AG08396 (cell line): ENCODE data around the gene GUCA2A.
A peak's percentile ranks its signal among the peaks of the same experiment; 100 is the strongest.

Experiments
- DNase-seq: peaks from one replicate; pipeline ENCODE4 v3.0.0; 2012; ENCODE audit warnings: low spot score, mixed read lengths

The GUCA2A gene

DNA sequence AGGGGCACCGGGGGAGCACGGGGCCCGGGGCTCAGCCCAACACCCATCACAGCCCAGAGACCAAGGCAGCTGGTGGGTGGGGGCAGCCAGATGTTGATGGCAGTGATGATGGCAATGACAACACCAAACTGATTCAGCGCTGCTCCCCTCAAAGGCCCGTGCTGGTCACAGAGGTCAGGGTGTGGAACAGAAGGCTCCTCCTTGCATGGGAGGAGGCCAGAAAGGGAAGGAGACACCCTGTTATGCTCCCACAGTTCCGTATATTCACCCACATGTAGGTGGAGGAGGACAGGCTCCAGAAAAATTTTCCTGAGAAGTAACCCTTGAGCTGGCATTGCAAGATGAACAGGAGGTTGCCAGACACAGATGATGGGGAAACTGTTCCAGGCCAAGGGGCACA, 10.9 kb downstream of the GUCA2A start:
- no peak for DNase-seq

DNA sequence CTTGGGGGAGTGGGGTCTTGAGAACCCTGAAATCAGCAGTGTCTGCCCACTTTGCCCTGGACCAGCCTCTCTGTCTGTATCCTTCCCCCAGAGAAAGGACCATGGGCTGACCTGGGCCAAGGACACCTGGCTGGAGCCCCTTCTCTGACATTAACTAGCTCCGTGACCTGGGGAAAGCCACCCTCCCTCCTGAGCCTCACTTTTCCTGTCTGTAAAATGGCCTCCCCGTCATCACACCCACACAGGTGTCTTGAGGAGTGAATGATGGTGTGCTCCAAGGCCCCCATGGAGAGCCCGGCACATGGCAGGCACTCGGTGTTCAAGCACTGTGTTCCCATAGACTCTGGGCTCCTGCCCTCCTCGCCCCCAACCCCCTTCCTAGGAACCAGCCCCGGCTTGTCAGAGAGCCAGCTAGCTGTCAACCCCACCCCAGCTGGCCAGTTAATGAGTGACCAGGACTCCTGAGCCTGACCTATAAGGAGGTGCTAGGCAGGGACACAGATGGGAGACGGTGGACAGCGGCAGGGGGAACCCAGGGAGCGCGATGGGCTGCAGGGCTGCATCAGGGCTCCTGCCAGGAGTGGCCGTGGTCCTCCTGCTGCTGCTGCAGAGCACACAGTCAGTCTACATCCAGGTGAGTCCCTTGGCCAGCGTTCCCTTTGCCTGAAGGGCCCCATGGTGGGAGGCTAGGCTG, 11.5 kb downstream of the GUCA2A start, which contains the start of gene GUCA2B:
Gene GUCA2B (plus strand): TSS at position 504 of the 694 bp plus-strand sequence. CDS start 41 bp downstream, at position 545.
- DNase-seq, result no peak

DNA sequence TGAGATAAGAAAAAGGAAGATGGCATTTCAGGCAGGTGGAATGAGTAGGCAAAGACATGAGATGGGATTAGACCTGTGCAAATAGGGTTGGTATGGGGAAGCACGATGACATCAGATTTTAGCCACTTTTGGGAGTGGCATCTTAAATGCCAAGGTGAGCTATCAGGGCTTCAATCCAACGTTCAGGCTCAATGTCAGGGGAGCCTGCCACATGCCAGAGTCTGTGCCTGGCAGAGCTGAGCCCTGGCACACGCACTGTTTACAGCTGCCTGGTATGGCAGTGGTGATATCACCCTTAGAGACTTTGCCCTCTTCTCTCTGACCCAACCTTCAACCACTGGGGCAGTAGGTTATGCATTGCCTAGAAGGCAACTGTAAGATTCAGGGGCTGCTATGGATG, 12.4 kb downstream of the GUCA2A start:
- DNase-seq, result no peak

DNA sequence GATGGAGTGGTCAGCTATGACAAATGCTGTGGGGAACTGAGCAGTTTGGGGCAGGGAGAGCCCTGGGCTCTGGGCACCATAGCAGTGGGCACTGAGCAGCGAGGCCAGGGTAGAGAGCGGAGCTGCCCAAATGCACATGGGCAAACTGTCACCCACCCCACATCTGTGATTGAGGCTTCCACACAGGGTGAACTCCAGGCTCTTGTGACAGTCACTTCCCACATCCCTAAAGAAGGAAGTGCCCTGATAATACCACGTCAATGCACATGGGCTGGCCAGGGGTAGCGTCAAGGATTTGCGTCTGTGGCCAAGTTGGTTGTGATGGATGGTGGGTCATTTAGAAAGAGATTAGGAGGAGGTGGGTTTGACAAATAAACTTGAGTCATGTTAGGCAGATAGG, 13.9 kb downstream of the GUCA2A start:
- no peak for DNase-seq

DNA sequence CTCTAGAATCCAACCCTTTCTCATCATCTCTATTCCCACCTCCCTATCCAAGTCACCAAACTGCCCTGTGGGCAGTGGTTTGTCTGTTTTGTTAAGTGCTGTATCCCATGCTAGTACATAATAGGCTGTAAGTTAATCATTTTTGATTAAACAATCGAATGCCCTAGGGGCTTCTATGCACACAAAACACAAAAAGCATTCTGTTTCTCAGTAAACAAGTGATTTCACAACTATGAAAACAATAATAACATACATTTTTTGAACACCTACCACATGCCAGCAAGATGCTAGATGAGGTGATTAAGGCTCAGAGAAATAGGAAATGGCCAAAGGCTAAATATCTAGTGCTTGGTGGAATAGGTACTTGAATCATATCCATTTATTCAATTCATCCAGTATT, 16.4 kb downstream of the GUCA2A start:
- no peak for DNase-seq

DNA sequence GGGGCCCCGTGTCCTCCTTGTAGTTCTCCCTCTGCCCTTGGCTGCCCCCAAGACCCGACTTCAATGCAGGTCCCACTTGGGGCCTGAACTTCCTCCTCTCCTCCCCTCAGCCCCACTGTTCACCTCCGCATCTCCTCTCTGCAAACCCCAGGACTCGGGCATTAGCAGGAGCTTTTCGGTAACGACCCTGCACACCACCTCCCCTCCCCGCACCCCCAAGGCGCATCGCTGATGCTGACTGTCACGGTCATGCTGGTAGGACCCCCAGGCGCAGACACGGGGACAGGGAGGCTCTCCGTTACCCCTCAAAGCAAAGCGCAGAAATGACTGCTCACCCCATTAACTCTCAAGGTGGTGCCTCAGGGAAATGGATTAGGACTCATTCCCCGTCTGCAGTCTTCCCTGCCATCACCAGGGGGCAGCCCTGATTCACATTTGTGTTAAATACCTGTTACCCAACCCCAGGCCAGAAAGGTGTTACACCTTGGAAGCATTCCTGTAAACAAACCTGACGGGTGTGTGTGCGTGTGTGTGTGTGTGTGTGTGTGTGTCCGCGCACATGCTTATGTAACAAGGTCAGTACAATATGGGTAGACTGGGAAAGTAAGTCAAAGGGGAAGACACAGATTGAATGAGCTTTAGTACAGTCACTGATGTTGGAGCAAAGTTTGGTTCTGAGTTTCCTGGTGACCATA, 17.8 kb downstream of the GUCA2A start:
- DNase-seq, result peak; percentile 79

DNA sequence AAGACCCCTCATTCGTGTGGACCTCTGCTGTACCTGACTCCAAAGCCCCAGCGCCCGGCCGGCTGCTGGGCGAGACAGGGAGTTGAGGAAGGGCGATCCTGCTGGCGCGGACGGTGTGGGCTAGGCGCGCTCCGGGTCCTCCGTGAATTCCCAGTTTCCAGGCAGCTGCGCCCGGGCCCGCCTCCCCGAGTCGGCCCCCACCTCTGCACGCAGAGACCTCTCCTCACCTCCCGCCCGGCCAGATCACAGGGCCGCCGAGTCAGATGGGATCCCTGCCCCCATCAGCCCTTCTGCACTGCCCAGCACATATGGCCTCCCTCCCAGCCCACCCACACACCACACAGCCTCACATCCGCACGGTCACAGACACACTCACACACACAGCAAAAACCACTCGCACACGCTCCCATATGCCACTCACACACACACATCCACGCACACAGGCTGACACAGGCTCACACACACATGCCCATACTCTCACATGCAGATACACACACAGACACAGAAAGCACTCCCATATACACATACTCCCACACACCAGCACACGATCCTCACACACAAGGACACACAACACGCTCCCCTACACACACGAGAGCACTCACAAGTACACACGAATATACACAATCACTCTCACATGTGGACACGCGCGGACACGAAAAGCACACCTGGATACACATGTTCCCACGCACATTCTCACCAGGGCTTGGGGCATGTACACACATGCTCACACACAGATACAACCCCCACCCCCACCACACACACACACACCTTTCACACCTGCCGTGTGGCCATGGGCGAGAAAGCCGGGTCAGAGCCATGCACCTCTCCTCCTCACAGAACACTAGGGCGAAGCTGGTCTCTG, 18.6 kb downstream of the GUCA2A start:
- no peak for DNase-seq

DNA sequence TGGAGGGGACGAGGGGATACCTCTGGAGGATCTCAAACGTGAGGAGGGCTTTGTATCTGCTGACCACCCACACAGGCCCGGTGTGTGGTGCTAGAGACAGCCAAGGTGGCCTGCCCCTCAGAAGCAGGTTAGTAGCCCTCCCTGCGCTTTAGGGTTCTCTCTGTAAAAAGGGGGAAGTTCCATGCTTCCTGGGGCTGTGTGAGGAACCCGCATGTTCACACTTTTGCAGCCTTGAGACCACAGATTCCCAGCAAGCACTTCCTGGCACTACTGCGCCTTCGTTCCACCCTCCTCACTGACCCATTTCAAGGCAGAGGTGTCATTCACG, 19.2 kb downstream of the GUCA2A start:
- no peak for DNase-seq

DNA sequence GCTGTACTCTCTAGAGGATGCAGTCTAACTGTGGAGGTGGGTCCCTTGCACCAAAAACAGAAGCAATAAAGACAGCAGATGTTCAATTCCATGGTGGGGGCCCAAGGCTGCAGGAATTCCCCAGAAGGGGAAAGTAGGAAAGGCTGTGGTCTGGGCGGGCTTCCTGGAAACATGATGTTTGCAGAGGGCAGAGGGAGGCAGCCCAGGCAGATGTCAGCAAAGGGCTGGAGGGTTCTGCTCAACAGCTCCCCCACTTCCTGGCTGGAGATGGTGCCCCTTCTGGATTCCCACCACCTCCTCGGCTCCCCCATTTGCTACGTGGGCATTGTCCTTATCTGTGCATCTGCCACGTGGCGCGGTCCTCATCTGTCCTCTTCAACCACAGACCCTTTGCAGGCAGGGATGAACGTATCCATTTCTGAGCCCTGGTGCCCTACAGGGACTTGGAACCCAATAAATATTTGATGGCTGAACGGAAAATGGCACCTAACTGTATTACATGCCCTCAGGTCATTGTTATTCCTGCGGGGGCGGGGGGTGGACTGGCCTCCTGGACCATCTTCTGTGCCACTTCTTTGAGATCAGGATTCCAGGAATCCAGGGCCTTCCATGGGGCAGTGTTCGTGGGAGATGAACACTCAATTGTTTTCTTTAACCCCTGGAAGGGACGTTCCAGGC, 19.7 kb downstream of the GUCA2A start:
- no peak for DNase-seq

DNA sequence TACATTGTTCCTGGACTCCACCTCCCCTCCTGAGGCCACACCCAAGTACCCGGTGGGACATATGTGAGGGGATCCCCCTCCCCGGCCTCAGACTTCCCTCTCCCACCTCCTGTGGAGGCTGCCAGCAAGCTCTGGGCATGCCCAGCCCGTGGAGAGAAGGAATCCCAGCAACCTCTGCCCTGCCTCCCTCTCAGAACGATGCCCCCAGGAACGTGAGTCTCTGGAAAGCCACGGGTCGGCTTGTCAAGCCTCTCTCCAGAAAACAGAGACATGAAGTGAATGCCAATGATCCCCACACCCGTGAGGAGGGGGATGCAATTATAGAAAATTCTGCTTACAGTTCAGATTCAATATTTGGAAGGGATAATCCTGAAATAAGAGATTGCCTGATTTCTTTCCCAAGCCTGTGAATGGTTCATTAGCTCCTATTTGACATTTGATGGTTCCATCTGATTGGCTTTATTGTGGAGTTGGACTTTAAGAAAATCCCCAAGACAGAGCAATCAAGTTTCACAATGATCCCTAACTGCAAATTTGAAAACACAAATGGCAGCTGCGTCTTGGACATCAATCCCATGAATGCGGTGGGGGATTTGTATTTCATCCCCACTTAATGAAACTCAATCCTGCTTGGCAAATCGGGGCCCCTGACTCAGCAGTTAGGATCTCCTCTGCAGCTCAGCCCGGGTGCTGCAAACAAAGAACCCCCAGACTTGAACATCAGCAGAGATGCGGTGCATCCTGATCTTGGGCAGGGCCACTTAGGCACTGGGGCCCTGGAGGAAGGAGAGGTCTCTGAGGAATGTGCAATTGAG, 20.4 kb downstream of the GUCA2A start:
- DNase-seq, result no peak

DNA sequence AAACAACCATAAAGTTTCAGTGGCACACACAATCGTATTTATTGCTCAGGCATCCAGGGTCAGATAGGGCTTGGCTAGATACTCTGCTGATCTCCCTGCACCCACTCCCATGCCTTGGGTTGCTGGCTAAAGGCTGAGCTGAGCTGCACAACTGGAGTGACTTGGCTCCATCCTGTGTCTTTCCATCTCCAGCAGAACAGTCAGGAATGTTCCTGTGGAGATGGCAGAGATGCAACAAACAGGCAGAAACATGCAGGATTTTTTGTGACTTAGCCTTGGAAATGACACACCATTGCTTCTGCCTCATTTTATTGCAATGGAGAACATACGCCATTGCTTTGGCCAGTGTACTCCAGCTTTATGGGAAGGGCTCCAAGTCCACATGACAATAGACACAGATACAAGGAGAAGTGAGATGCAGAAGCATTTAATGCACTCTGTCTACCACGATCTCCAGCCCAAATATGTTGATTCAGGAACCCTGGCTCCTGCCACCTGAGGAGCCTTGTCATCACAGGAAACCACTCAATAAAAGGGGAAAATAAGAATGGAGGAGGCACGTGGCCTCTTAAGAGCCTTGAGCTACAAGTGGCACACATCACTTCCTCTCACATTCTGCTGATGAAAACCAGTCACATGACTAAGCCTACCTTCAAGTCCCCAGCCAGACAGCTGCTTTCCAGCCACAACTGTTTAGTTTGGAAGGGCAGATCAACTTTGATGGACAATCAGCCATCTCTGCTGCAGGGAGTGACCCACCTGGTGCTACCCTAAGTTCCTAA, 21.5 kb downstream of the GUCA2A start:
- no peak for DNase-seq

DNA sequence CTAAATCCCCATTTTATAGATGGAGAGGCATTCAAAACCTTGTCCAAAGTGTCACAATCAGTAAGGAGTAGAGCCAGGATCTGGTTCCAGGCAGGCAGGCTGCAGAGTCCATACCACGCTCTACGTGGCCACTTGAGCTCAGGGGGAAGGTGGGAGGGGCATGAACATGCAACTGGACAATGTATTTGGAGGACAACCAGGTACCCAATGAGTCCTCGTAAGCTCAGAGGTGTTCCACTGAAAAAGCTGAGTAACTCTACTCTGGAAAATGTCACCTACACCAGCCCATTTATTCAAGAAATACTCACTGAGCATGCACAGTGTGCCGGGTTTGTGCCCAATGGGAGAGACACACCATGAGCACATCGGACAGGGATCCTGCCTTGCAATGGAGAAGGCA, 22.6 kb downstream of the GUCA2A start:
- DNase-seq, result no peak

DNA sequence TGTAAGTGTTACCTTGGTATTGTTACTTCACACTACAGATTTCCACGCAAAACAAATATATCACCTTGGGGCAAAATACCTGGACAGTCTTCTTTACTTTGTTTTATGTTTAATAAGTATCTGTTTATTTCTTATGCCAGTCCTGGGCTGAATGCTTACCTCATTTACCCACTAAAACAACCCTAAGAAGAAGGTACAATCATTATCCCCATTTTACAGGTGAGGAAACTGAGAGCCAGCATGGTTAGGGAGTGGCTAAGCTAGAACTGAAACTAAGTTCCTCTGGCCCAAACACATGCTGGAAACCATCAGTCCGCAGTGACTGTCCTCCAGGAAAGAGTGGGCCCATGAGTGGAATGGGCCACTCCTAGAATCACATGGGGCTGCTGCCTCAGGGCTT, 24.4 kb downstream of the GUCA2A start:
- no peak for DNase-seq

DNA sequence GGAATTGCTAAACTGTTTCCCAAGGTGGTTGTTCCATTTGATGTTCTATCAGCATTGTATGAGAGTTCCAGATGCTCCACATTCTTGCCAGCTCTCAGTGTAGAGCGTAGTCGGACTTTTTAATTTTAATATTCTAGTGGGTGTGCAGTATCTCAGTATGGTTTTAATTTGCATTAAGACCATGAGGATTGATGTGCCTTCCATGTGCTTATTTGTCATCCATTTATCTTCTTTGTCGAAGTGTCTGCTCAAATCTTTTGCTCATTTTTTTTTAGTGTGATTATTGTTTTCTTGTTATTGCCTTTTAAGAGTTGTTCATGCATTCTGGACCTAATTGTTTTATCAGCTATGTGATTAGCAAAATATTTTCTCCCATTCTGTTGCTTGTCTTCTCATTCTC, 25.1 kb downstream of the GUCA2A start:
- DNase-seq, result no peak

DNA sequence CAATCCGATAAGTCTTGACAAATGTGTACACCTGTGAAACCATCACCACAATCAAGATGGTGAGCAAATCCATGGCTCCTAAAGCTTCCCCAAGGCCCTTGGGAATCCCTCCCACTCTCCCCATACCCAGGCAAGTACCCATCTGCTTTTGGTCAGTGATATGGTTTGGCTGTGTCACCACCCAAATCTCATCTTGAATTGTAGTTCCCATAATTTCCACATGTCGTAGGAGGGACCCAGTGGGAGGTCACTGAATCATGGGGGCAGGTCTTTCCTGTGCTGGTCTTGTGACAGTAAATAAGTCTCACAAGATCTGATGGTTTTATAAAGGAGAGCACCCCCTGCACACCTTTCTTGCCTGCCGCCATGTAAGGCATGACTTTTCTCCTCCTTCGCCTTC, 26.0 kb downstream of the GUCA2A start:
- no peak for DNase-seq

DNA sequence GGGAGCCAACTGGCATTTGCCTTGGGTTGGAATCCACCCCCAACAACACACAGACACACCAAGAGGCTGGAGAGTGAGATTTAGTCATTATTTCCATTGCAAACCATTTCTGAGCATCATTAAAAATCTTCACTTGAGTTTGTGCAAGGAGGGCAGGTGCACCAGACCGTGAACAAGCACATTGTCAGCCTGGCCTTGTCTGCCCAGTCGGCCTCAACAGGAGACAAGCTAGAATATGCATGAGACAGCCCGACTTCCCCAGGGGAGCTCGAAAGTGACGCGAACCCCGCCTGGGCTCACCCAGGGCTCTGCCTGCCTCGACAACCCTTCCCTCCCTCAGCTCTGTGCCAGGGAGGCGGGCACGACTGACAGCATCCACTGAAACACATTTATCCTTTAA, 26.8 kb downstream of the GUCA2A start:
- no peak for DNase-seq

DNA sequence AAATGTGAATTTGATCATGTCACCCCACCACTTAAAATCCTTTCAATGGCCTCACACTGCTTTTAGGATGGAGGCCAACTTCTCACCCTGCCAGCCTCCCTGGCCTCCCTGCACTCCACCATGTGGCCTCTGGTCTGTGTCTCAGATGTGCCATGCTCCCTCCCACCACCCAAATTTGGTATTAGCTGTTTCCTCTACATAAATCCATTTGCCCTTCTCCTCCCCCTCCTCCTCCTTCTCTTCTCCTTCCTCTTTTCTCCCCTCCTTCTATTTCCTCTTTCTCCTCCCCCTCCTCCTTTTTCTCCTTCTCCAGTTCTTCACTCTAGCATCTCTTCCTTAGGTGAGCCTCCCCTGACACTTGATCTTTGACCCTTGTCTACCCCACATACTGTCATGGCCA, 28.1 kb downstream of the GUCA2A start:
- DNase-seq, result no peak

DNA sequence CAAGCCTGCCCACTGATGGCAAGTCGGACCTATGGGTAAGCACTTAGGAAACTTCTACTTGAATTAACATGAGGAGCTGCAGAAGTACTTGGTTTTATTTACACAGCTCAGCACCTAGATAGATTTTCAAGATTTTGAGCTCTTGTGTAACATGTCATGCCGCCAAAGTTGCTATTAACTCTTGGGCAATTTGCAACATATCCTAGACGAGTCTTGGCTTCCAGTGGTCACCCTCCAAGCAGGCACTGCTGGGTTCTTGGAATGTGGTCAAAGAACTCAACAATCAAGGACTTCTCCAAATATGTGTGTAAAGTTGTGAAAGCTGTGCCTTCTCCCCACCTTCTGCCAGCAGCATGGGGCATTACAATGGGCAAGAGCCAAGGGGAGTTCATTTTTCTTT, 29.1 kb downstream of the GUCA2A start:
- DNase-seq, result no peak

DNA sequence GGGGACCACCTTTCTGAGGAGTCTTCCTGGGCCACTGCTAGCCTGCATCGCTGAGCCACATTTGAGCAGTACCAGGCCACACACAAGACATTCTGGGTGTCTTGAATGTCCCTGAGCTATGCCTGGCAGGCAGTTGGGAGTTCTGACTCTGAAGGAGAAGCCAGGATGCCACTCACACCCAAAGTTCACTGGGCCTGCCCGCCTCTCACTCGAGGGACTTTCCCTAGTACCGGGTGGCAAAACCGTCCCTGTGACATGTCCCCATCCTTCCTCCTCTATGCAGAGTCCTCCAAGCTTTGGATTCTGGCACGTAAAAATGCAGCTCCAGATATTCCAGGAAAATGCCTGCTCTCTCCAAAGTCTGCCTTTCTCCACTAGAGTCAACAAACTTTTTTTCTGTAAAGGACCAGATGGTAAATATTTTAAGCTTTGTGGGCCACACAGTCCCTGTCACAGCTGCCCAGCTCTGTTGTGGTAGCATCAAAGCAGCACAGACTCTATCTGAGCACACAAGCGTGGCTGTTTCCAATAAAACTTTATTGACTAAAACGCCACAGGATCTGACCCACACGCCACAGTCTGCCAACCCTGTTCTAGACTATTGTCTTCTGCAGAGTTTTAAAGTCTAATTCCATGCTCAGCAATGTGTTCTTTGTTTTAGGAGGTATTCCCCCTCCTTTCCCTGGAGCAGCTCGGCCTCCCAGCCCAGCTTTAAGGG, 30.6 kb downstream of the GUCA2A start:
- DNase-seq, result no peak

DNA sequence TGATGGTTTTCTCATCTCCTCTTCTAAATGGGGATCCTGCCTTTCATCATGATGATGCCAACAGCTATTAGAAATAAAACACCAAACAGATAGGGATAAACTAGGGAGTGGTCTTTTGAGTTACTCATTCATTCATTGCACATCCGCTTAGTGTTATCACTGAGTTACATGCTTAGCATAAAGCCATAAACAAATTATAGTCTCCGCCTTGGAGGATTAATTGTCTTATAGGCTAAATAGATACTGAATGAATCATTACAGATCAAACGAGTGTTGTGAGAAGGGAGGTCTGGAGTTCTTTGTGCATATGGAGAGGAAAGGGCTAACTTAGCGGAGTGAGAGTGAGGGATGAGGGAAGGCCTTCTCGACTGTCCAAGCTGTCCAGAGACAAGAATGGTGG, 31.2 kb downstream of the GUCA2A start:
- no peak for DNase-seq
